GM18520 (cell line): Measurements from ENCODE around the gene ADAMTSL1.

Source experiments
- ATAC-seq: cut with Tn5 transposase; IDR thresholded peaks from one replicate; pipeline ENCODE4 v1.9.1; 2021; ENCODE audit not compliant: unreplicated experiment

ADAMTSL1 gene

GRCh38 chr9:18639911-18640310 is 166.0 kb downstream of the ADAMTSL1 start:
- ATAC-seq, result no peak

DNA sequence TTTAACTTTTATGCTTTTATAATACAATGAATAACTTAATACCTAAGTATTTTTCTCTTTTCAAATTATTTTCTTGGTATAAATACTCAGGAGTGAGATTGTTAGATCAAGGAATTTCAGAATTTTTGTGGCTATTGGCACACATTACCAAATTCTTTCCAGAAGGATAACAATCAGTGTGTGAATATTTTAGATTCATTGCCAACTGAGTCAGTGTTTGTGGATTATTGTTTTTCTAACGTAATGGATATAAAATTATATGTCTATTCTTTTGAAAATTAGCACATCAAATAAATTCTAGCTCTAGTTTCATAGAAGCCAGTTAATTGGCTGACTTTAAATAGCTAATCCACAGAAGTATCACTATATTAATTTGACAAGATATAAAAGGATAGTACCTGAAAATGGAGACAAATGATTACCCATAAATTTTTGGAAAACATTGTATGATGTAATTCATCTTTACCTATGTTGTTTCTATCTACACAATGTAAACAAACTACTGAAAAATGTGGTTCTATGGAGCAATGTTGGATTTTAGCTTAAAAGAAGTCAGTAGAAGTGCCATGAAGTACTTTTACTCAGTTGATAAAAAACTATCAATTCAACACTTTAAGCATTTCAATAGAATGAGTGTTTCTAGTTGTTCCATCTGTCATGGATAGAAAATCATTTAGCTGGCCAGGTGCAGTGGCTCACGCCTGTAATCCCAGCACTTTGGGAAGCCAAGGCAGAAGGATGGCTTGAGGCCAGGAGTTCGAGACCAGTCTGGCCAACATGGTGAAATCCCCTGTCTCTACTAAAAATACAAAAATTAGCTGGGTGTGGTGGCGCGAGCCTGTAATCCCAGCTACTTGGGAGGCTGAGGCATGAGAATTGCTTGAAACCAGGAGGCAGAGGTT is 185.1 kb downstream of the ADAMTSL1 start:
- no peak for ATAC-seq

GRCh38 chr9:18660001-18660400 is 186.0 kb downstream of the ADAMTSL1 start:
- no peak for ATAC-seq

DNA sequence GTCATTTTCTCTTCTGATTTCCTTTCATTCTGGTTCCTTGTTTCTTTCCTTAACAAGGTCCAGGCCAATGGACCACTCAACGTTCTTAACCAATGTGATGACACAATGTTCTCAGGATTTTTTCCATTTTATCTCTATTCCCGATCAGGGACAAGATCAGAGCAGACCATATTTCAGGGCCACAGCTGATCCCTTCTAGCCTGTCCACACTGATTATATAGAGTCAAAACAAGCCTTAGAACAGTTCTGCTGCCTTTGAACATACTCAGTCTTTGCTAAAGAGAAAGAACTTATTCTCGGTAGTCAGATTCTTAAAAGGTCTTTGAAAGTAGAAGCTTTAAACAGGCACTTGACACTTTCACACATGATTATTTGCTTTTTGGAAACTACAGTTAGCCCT is 188.4 kb downstream of the ADAMTSL1 start:
- no peak for ATAC-seq

DNA sequence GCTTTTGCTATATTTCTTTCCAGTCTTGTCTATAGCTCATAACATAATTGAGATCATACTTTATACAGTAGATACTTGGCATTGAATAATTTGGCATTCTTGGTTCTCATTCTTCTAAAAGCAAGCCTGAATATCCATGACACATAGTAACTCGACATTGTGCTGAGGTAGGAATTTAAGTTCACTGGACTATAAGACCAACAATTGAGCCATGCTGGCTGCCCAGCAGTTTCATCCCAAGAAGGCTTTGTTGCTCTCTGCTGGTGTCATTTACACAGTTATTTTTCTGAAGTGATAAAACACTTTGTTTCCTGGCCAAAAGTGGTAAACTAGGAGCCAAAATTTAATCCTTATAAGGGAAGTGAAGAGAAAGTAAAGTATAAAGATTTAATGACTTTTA is 192.0 kb downstream of the ADAMTSL1 start:
- no peak for ATAC-seq

GRCh38 chr9:18666348-18666747 is 192.4 kb downstream of the ADAMTSL1 start:
- no peak for ATAC-seq

- no peak for ATAC-seq
Observed at GRCh38 chr9:18666986-18667772, 193.2 kb downstream of the ADAMTSL1 start.

GRCh38 chr9:18668944-18669343 is 195.0 kb downstream of the ADAMTSL1 start:
- ATAC-seq, result no peak

GRCh38 chr9:18672706-18673105 is 198.8 kb downstream of the ADAMTSL1 start:
- ATAC-seq, result no peak

DNA sequence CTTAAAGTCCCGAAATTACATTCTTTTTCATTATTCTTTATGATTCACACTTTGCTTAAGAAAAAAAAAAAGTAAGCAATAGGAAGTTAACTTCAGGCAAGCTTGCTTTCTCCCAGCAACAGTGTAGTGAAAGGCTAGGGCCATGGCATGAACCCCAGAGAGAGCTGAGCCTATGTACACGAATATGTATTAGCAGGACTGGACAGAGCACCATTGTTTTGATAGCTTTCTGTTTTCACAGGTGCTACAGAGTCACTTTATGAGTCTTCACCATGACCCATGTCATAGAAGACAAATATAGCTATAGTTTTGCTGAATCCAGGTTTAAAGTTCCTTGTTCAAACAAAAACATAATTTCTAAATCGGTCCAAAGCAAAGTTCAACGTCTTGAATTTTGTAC is 199.2 kb downstream of the ADAMTSL1 start:
- no peak for ATAC-seq

DNA sequence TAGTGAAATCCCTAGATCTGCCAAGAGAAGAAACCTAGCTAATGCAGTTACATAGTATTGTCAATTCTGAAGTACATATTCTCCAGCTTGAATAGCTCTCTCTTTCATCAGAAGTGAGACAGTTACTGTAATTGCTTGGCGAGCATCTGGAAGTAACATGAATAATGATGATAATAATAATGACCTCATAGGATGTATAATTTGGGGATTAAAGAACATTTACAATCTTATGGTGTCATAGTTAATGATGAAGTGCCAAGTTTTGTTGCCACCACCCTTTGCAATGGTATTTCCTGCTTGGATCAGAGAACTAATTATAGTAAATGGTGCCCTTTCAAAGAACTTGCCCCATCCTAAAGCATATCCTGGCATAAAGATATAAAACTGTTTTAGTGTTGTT is 201.4 kb downstream of the ADAMTSL1 start:
- no peak for ATAC-seq

- ATAC-seq, result no peak
Observed at GRCh38 chr9:18675973-18676372, 202.0 kb downstream of the ADAMTSL1 start.

GRCh38 chr9:18676525-18676924 is 202.6 kb downstream of the ADAMTSL1 start:
- ATAC-seq, result no peak

GRCh38 chr9:18678821-18679590 is 205.1 kb downstream of the ADAMTSL1 start:
- ATAC-seq, result no peak

GRCh38 chr9:18682907-18683306 is 209.0 kb downstream of the ADAMTSL1 start:
- no peak for ATAC-seq

DNA sequence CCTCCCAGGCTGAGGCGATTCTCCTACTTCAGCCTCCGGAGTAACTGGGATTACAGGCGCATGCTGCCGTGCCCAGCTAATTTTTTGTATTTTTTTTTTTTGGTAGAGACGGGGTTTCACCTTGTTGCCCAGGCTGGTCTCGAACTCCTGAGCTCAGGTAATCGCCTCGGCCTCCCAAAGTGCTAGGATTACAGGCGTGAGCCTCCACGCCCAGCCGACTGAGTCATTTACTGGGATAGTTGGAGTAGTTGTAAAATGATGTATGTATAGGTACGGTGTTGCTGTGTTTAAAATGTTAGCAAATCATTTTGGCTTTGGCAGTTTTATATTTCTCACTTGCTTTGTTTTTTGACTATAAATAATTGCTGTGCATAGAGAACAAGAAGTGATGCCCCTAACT is 209.4 kb downstream of the ADAMTSL1 start:
- ATAC-seq, result no peak

DNA sequence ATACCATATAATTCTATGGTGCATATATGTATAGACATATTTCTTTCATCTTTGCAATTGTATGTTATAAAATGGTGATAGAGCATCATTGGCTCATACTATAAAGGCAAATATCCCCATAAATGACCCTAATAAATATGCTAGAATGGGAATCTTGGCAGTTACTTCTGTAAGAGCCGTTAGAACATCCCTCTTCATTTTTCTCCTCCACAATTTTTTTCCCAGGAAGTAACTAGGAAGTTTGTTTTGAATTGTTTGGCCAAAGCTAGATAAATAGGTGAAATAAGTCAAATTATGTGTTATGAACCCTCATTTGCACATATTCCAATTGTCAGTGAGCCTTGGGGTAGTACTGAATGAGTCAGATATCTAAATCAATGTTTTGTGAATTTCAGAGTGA is 209.9 kb downstream of the ADAMTSL1 start:
- ATAC-seq, result no peak

DNA sequence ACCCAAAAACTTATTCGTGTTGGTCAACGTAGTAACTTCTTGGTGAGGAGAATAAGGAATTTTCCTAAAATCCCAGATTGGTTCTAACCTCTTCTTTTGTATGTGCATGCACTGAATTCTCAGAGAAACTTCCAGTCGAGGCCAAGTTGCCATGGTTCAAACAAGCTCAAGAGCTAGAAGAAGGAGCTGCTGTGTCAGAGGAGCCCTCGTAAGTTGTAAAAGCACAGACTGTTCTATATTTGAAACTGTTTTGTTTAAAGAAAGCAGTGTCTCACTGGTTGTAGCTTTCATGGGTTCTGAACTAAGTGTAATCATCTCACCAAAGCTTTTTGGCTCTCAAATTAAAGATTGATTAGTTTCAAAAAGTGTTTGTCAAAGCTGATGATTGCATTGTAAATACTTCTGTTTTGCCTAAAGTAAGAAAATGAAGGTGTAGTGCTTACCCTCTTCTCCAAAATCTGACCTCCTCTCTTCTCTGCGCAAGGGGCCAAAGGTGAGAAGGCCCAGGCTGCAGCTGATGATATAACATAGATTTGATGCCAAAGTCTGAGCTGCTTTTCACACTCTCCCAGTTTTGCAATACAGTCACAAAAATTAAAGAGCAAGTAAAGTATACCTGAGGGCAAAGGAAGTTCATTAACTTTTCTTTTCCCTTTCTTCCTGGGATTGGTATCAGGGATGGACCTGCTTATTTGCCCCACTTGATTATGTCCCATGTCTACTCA is 210.8 kb downstream of the ADAMTSL1 start:
- ATAC-seq, result no peak

GRCh38 chr9:18688581-18689565 is 214.9 kb downstream of the ADAMTSL1 start:
- ATAC-seq, result no peak

- no peak for ATAC-seq
Observed at GRCh38 chr9:18689921-18690320, 216.0 kb downstream of the ADAMTSL1 start.
